Upper lobe of left lung (tissue), 4 donors: Measurements from ENCODE around the gene TAS1R1.

Experiments used
- EP300 ChIP-seq, 4 donors: sonication (generic); formaldehyde crosslinking; IDR thresholded peaks; one replicate each; pipeline ENCODE4 v1.5.1; 2017; ENCODE audit warnings: antibody characterized with exemption in 4 of 4, control low read depth in 2 of 4
- POLR2A ChIP-seq, 4 donors: fragments of 450-650 bp; IDR thresholded peaks; one replicate each; pipeline ENCODE4 v1.5.1; 2016 to 2017; ENCODE audit warnings: antibody characterized with exemption in 4 of 4, mild to moderate bottlenecking in 2 of 4
- POLR2AphosphoS5 ChIP-seq, 2 donors: sonication (generic); formaldehyde crosslinking; IDR thresholded peaks; one replicate each; pipeline ENCODE4 v1.5.1; 2017; ENCODE audit warnings: antibody characterized with exemption in 2 of 2
- TF ChIP-seq, protein P1 (sequence below), 6 experiments: fragments of 450-650 bp in 4 of 6; fragments of 200-600 bp in 2 of 6; sonication (generic) in 2 of 6; IDR thresholded peaks; one replicate each; pipeline ENCODE4 v1.5.1; 2016 to 2019; ENCODE audit warnings: antibody characterized with exemption in 6 of 6

DNA sequence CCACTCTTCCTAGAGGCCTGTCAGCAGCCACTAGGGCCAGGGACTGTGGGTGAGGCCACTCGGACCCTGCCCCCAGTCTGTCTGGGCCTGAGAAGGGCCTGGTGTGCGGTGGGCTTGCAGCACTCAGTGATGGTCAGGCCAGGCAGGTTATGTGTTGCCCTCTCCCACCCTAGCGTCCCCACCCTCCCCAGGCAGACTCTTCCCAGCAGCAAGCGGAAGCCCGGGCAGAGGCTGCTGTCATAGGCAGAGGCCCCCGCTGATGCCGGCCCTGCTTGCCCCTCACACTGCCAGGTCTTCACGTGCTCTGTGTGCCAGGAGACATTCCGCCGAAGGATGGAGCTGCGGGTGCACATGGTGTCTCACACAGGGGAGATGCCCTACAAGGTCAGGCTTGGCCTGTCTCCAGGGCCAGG lies 31.3 kb downstream of the TAS1R1 start:
- TF ChIP-seq, protein P1, sequence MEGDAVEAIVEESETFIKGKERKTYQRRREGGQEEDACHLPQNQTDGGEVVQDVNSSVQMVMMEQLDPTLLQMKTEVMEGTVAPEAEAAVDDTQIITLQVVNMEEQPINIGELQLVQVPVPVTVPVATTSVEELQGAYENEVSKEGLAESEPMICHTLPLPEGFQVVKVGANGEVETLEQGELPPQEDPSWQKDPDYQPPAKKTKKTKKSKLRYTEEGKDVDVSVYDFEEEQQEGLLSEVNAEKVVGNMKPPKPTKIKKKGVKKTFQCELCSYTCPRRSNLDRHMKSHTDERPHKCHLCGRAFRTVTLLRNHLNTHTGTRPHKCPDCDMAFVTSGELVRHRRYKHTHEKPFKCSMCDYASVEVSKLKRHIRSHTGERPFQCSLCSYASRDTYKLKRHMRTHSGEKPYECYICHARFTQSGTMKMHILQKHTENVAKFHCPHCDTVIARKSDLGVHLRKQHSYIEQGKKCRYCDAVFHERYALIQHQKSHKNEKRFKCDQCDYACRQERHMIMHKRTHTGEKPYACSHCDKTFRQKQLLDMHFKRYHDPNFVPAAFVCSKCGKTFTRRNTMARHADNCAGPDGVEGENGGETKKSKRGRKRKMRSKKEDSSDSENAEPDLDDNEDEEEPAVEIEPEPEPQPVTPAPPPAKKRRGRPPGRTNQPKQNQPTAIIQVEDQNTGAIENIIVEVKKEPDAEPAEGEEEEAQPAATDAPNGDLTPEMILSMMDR (IDR thresholded peaks at IDR 0.05), result no peak
- TF ChIP-seq POLR2AphosphoS5 (IDR thresholded peaks at IDR 0.05), result no peak
- no peak for TF ChIP-seq EP300 (IDR thresholded peaks at IDR 0.05)
- no peak for TF ChIP-seq POLR2A (IDR thresholded peaks at IDR 0.05)
